HCT116 (cell line): Measurements from ENCODE around the gene LSAMP. TPM values are rescaled to one million over a fixed set of nuclear protein-coding genes. Genes with fewer than 3 reads are reported as not detected.

Experiments used
- ATAC-seq: fragments of 200-7000 bp; cut with Tn5 transposase; 2 replicates; pipeline ENCODE4 v1.9.1; 2020; ENCODE audit warnings: mild to moderate bottlenecking, moderate library complexity
- BruUV-seq: library from RNA; stranded (reverse); fragments of 400-500 nt; replicated peaks from 2 replicates; lab custom pipeline; 2021; lab: Mats Ljungman, UMichigan
- CTCF ChIA-PET: fragments of 300-600 bp; sonication (Branson Sonifier 250); formaldehyde crosslinking; loops from one replicate; lab custom pipeline; 2021; ENCODE audit warnings: antibody characterized with exemption; lab: Charles Lee
- POLR2A ChIA-PET: fragments of 300-600, 350-600 bp; sonication (Branson Sonifier 250); formaldehyde crosslinking; loops from one replicate; lab custom pipeline; 2021; ENCODE audit warnings: antibody characterized with exemption; lab: Charles Lee
- RAD21 ChIA-PET, 2 experiments: fragments of 300-600 bp; sonication (Branson Sonifier 250); formaldehyde crosslinking; loops; one replicate each; lab custom pipeline; 2023; ENCODE audit warnings: low total read pairs in 2 of 2; ENCODE audit not compliant: uncharacterized antibody in 2 of 2, unreplicated experiment in 2 of 2, low non-redundant PET in 1 of 2; lab: Charles Lee
- DNase-seq: peaks from one replicate; pipeline ENCODE4 v3.0.0-alpha.2; 2010; ENCODE audit warnings: low read depth, low spot score
- H2AFZ ChIP-seq: fragments of 200-600 bp; shearing (Covaris generic), sonication (generic); 2 replicates; pipeline ENCODE4 v1.6.1; 2017; ENCODE audit warnings: low read depth, mixed run types, mixed read lengths, antibody characterized with exemption, low read length; ENCODE audit not compliant: poor library complexity, severe bottlenecking
- H3K27ac ChIP-seq: 2 replicates; pipeline ENCODE4 v1.5.1; 2012; ENCODE audit warnings: low read depth, low read length
- H3K27me3 ChIP-seq: fragments of 200-600 bp; sonication (generic); 2 replicates; pipeline ENCODE4 v1.6.1; 2016; ENCODE audit warnings: mixed run types, low read length, mixed read lengths; ENCODE audit not compliant: insufficient read depth
- H3K36me3 ChIP-seq, 2 experiments: fragments of 200-500 bp in 1 of 2; fragments of 200-600 bp in 1 of 2; sonication (Bioruptor generic) in 1 of 2; sonication (generic) in 1 of 2; 2 replicates each; pipeline versions ENCODE4 v1.5.1 to v1.6.1; 2014 to 2016; ENCODE audit warnings: low read length in 2 of 2, inconsistent platforms in 1 of 2, mixed read lengths in 1 of 2, mixed run types in 1 of 2; ENCODE audit not compliant: insufficient read depth in 2 of 2, control insufficient read depth in 1 of 2
- H3K4me1 ChIP-seq, 2 experiments: fragments of 200-600 bp in 1 of 2; sonication (generic) in 1 of 2; 2 replicates each; pipeline versions ENCODE4 v1.5.1 to v1.6.1; 2012 to 2017; ENCODE audit warnings: low read length in 2 of 2, inconsistent platforms in 1 of 2, mild to moderate bottlenecking in 1 of 2, mixed read lengths in 1 of 2, mixed run types in 1 of 2, moderate library complexity in 1 of 2; ENCODE audit not compliant: insufficient read depth in 2 of 2, control insufficient read depth in 1 of 2
- H3K4me2 ChIP-seq: fragments of 200-600 bp; sonication (generic); 2 replicates; pipeline ENCODE4 v1.6.1; 2017; ENCODE audit warnings: mixed run types, low read length, mixed read lengths
- H3K4me3 ChIP-seq, 2 experiments: fragments of 200-600 bp in 1 of 2; sonication (generic) in 1 of 2; replicated peaks in 1 of 2; 2 replicates each; pipeline ENCODE4 v1.5.1; 2011 to 2016; ENCODE audit warnings: low read length in 2 of 2, control low read depth in 1 of 2, low read depth in 1 of 2, mild to moderate bottlenecking in 1 of 2, mixed read lengths in 1 of 2, mixed run types in 1 of 2
- H3K79me2 ChIP-seq: fragments of 200-600 bp; sonication (generic); 2 replicates; pipeline ENCODE4 v1.6.1; 2017; ENCODE audit warnings: mild to moderate bottlenecking, mixed run types, low read length, moderate library complexity, mixed read lengths; ENCODE audit not compliant: insufficient read depth
- H3K9ac ChIP-seq: fragments of 200-600 bp; sonication (generic); 2 replicates; pipeline ENCODE4 v1.6.1; 2016; ENCODE audit warnings: low read length, mixed read lengths
- H3K9me2 ChIP-seq: fragments of 200-600 bp; sonication (generic), shearing (Covaris generic); 2 replicates; pipeline ENCODE4 v1.6.1; 2017; ENCODE audit warnings: mixed run types, mild to moderate bottlenecking, moderate library complexity; ENCODE audit not compliant: insufficient read depth
- H3K9me3 ChIP-seq, 2 experiments: fragments of 200-500 bp in 1 of 2; fragments of 200-600 bp in 1 of 2; sonication (Bioruptor generic) in 1 of 2; sonication (generic) in 1 of 2; 2 replicates each; pipeline ENCODE4 v1.6.1; 2014 to 2017; ENCODE audit warnings: low read length in 2 of 2, mixed read lengths in 2 of 2, inconsistent platforms in 1 of 2, low read depth in 1 of 2, mild to moderate bottlenecking in 1 of 2, mixed run types in 1 of 2, moderate library complexity in 1 of 2; ENCODE audit not compliant: control insufficient read depth in 1 of 2, insufficient read depth in 1 of 2
- H4K20me1 ChIP-seq: fragments of 200-600 bp; sonication (generic), shearing (Covaris generic); 2 replicates; pipeline ENCODE4 v1.6.1; 2017; ENCODE audit warnings: mixed run types, mild to moderate bottlenecking, moderate library complexity; ENCODE audit not compliant: insufficient read depth
- ELF1 ChIP-seq: IDR thresholded peaks from 2 replicates; pipeline ENCODE4 v1.6.1; 2012; ENCODE audit warnings: low read depth, borderline replicate concordance
- EZH2 ChIP-seq: fragments of 200-600 bp; sonication (generic); IDR thresholded peaks from 2 replicates; pipeline ENCODE4 v1.6.1; 2017; ENCODE audit warnings: antibody characterized with exemption, mixed run types
- POLR2A ChIP-seq: IDR thresholded peaks from 2 replicates; pipeline ENCODE4 v1.7.0; 2011; ENCODE audit warnings: borderline replicate concordance; ENCODE audit not compliant: insufficient read depth, insufficient read length; ENCODE audit errors: extremely low read depth
- POLR2AphosphoS5 ChIP-seq: IDR thresholded peaks from 2 replicates; pipeline ENCODE4 v1.6.1; 2011; ENCODE audit warnings: mild to moderate bottlenecking, low read depth, low read length, moderate library complexity
- TCF7L2 ChIP-seq: IDR thresholded peaks from 2 replicates; pipeline ENCODE4 v1.7.0; 2011; ENCODE audit warnings: borderline replicate concordance, inconsistent platforms; ENCODE audit not compliant: insufficient read depth, insufficient read length; ENCODE audit errors: extremely low read depth
- YY1 ChIP-seq: IDR thresholded peaks from 2 replicates; pipeline ENCODE4 v1.6.1; 2011; ENCODE audit warnings: low read length, low read depth, moderate library complexity, mild to moderate bottlenecking; ENCODE audit not compliant: insufficient replicate concordance; ENCODE audit errors: extremely low read depth
- ZNF274 ChIP-seq: fragments of 200-500 bp; sonication (Bioruptor generic); IDR thresholded peaks from 2 replicates; pipeline ENCODE4 v1.6.1; 2014; ENCODE audit warnings: mild to moderate bottlenecking, low read depth, low read length, inconsistent platforms
- intact Hi-C: fragments of 100-400 bp; cut with micrococcal nuclease; formaldehyde crosslinking; loops from 2 replicates; pipeline ENCODE4 v1.10.0; 2022
- total RNA-seq: library from RNA; stranded (reverse); gene quantifications from one replicate; pipeline ENCODE4 v1.2.1, GENCODE V29; 2021; ENCODE audit not compliant: unreplicated experiment
- TF ChIP-seq, protein P1 (sequence below): IDR thresholded peaks from 2 replicates; pipeline ENCODE4 v1.6.1; 2012; ENCODE audit warnings: low read depth
- TF ChIP-seq, protein P2 (sequence below): IDR thresholded peaks from 2 replicates; pipeline ENCODE4 v1.6.1; 2011; ENCODE audit warnings: mild to moderate bottlenecking, low read length, moderate library complexity; ENCODE audit not compliant: insufficient replicate concordance; ENCODE audit errors: extremely low read depth
- TF ChIP-seq, protein P3 (sequence below): IDR thresholded peaks from 2 replicates; pipeline ENCODE4 v1.6.1; 2012

LSAMP gene
- total RNA-seq, 1 experiment from 2014 or later, result 0.25 TPM

DNA sequence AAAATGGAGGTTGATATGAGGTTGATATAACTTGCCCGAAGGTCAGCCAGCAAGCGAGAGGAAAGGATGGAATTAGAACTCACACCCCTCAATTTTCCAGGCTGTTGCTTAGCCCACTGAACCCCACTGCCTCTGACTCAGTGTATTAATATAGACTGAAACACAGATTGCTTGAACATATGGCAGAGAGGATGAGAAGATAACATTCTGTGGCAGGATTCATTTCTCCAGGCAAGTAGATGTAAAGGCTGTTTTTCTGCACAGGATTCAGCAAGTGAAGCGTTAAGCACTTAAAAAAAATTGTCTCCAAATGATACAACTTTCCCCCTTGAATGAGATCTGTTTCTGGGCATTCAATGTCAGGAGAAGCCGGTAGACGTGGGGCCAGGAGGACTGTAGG lies 486.8 kb downstream of the LSAMP start:
- H3K9me3 ChIP-seq, result no peaks in the 10 kb centered on the region
- H3K9me2 ChIP-seq, result no peaks in the 10 kb centered on the region
- no peak overlapping the region for H3K27ac ChIP-seq
- DNase-seq (no peak), ATAC-seq (no peak)
- H3K4me2 ChIP-seq, result no peak overlapping the region
- ChIA-PET RAD21 (no interaction called here), CTCF (no interaction called here), POLR2A (no interaction called here)
- no peaks in the 10 kb centered on the region for H3K4me1 ChIP-seq
- no peaks in the 10 kb centered on the region for H3K79me2 ChIP-seq
- H3K4me3 ChIP-seq, result no peak overlapping the region
- peaks cover 27% of the 10 kb centered on the region for H3K27me3 ChIP-seq
- H3K36me3 ChIP-seq, result no peaks in the 10 kb centered on the region
- no peaks in the 10 kb centered on the region for H4K20me1 ChIP-seq
- TF ChIP-seq, protein P1, sequence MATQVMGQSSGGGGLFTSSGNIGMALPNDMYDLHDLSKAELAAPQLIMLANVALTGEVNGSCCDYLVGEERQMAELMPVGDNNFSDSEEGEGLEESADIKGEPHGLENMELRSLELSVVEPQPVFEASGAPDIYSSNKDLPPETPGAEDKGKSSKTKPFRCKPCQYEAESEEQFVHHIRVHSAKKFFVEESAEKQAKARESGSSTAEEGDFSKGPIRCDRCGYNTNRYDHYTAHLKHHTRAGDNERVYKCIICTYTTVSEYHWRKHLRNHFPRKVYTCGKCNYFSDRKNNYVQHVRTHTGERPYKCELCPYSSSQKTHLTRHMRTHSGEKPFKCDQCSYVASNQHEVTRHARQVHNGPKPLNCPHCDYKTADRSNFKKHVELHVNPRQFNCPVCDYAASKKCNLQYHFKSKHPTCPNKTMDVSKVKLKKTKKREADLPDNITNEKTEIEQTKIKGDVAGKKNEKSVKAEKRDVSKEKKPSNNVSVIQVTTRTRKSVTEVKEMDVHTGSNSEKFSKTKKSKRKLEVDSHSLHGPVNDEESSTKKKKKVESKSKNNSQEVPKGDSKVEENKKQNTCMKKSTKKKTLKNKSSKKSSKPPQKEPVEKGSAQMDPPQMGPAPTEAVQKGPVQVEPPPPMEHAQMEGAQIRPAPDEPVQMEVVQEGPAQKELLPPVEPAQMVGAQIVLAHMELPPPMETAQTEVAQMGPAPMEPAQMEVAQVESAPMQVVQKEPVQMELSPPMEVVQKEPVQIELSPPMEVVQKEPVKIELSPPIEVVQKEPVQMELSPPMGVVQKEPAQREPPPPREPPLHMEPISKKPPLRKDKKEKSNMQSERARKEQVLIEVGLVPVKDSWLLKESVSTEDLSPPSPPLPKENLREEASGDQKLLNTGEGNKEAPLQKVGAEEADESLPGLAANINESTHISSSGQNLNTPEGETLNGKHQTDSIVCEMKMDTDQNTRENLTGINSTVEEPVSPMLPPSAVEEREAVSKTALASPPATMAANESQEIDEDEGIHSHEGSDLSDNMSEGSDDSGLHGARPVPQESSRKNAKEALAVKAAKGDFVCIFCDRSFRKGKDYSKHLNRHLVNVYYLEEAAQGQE, result no peak
- TF ChIP-seq ZNF274 (no peak), POLR2A (no peak)
- BruUV-seq, result no TSS peak
- no peak overlapping the region for H2AFZ ChIP-seq
- H3K9ac ChIP-seq, result no peak overlapping the region
- intact Hi-C loops, result no loop called here

DNA sequence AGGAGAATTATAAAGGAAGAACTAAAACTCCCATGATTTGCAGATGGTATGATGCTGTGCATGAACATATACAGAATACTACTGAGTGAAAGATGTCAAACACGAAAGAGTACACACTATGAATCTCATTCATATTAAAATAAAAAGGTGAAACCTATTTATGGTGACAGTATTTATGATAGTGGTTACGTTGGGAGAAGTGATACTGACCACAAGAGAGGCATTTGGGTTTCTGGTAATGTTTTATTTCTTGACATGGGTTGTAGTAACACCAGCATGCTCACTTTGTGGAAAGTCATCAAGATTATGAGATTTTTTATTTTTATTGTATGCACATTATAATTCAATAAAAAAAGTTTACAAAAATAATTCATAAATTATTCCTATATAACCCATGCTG lies 498.0 kb downstream of the LSAMP start:
- peaks cover 20% of the 10 kb centered on the region; the same call in 1 of the 2 replicates for H3K27me3 ChIP-seq
- RAD21 ChIA-PET, result no interaction called here
- TF ChIP-seq, protein P2, sequence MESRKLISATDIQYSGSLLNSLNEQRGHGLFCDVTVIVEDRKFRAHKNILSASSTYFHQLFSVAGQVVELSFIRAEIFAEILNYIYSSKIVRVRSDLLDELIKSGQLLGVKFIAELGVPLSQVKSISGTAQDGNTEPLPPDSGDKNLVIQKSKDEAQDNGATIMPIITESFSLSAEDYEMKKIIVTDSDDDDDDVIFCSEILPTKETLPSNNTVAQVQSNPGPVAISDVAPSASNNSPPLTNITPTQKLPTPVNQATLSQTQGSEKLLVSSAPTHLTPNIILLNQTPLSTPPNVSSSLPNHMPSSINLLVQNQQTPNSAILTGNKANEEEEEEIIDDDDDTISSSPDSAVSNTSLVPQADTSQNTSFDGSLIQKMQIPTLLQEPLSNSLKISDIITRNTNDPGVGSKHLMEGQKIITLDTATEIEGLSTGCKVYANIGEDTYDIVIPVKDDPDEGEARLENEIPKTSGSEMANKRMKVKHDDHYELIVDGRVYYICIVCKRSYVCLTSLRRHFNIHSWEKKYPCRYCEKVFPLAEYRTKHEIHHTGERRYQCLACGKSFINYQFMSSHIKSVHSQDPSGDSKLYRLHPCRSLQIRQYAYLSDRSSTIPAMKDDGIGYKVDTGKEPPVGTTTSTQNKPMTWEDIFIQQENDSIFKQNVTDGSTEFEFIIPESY, result no peak
- TF ChIP-seq POLR2A (no peak), TCF7L2 (no peak), ZNF274 (no peak), ELF1 (no peak), POLR2AphosphoS5 (no peak), YY1 (no peak), EZH2 (no peak)
- TF ChIP-seq, protein P3, sequence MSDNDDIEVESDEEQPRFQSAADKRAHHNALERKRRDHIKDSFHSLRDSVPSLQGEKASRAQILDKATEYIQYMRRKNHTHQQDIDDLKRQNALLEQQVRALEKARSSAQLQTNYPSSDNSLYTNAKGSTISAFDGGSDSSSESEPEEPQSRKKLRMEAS, result no peak
- TF ChIP-seq, all 23 proteins: peak for 0
- Histone ChIP-seq H3K79me2 (no peaks in the 10 kb centered on the region), H3K27ac (no peak overlapping the region), H3K9me2 (no peaks in the 10 kb centered on the region), H2AFZ (no peak overlapping the region), H4K20me1 (no peaks in the 10 kb centered on the region), H3K4me1 (no peaks in the 10 kb centered on the region), H3K9ac (no peak overlapping the region), H3K4me3 (no peak overlapping the region), H3K9me3 (no peaks in the 10 kb centered on the region), H3K36me3 (no peaks in the 10 kb centered on the region), H3K4me2 (no peak overlapping the region)
- POLR2A ChIA-PET, result no interaction called here
- ATAC-seq (no peak), DNase-seq (no peak)
- intact Hi-C loops, result no loop called here
- BruUV-seq, result no TSS peak
- CTCF ChIA-PET, result no interaction called here
